ENCODE data around the gene EHD4. TPM values are rescaled to one million over a fixed set of nuclear protein-coding genes. Genes with fewer than 3 reads are reported as not detected.

EHD4 gene
- total and polyA plus RNA-seq, 9 of the 15 experiments (the other 6 are each of a cell fraction or from before 2014, with no cell fraction given): 0.89 to 10.3 (median 6.4) TPM

GRCh38 chr15:41972253-41973242, at the start of gene EHD4 (continued):
- TF ChIP-seq ZNF316 (IDR thresholded peaks at IDR 0.05) (peak; percentile 98), SREBF1 (IDR thresholded peaks at IDR 0.05; ENCODE audit: borderline replicate concordance, low read depth, low read length) (no peak), TSC22D4 (tag; IDR thresholded peaks at IDR 0.05) (no peak), KDM1A (IDR thresholded peaks at IDR 0.05) (no peak; a peak in 1 of 4 replicates), PATZ1 (CRISPR knock-in tag; IDR thresholded peaks at IDR 0.05; ENCODE audit: borderline replicate concordance) (no peak), SETDB1 (IDR thresholded peaks at IDR 0.05; ENCODE audit: low read length) (no peak), ZNF717 (CRISPR knock-in tag; IDR thresholded peaks at IDR 0.05) (no peak), CEBPG (CRISPR knock-in tag; IDR thresholded peaks at IDR 0.05) (no peak), CEBPG (tag; conservative IDR thresholded peaks at IDR 0.05 in 1 of 2, IDR thresholded peaks at IDR 0.05 in 1 of 2) (no peak), ILF3 (IDR thresholded peaks at IDR 0.05; ENCODE audit: borderline replicate concordance) (no peak), STAT5B (CRISPR knock-in tag; IDR thresholded peaks at IDR 0.05) (no peak), IFI16 (CRISPR knock-in tag; IDR thresholded peaks at IDR 0.05) (no peak), FUS (optimal IDR thresholded peaks at IDR 0.05; ENCODE audit: low read depth, low read length) (no peak), ZNF274 (IDR thresholded peaks at IDR 0.05; ENCODE audit: borderline replicate concordance, low read depth, low read length) (no peak), E2F1 (CRISPR knock-in tag; IDR thresholded peaks at IDR 0.05) (no peak), ZBTB8A (IDR thresholded peaks at IDR 0.05; ENCODE audit: partially characterized antibody) (no peak), ZNF589 (CRISPR knock-in tag; IDR thresholded peaks at IDR 0.05; ENCODE audit: low read depth) (no peak), ASH1L (IDR thresholded peaks at IDR 0.05; ENCODE audit: borderline replicate concordance, low read depth, partially characterized antibody) (peak; percentile 82), DLX4 (CRISPR knock-in tag; IDR thresholded peaks at IDR 0.05) (no peak), ZFP91 (CRISPR knock-in tag; IDR thresholded peaks at IDR 0.05) (no peak), BRCA1 (IDR thresholded peaks at IDR 0.05) (no peak), BRCA1 (CRISPR knock-in tag; IDR thresholded peaks at IDR 0.05) (no peak), SAP30 (IDR thresholded peaks at IDR 0.05; ENCODE audit: borderline replicate concordance, insufficient read depth, low read depth, low read length, poor library complexity, severe bottlenecking) (peak; percentile 80)

Measured in K562 (cell line).